ENCODE results near the gene TNFRSF18.

Gene TNFRSF18

DNA sequence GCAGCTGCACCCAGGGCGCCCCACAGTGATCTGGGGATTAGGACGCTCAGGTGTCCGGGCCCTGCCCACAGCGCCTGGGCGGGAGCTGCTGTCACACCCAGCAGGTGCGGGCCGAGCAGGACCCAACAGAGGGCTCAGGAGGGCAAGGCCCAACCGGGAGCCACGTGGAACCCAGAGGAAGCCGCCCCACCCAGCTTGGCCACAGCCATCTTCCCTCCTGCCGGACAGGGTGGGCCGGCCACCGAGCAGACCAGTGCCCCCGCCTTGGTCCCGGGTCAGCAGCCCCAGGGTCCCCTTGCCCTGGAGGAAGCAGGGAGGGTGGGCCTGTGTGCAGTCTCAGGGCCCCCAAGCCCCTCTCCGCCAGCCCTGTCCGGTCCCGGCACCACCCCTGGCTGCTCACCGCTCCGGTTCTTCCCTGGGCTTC lies 39.0 kb downstream of the TNFRSF18 start:
- Histone ChIP-seq H2AFZ (ENCODE audit: low read length) (no peak overlapping the region), H3K9ac (ENCODE audit: low read length) (no peak overlapping the region), H3K9me2 (replicated peaks; ENCODE audit: insufficient read depth, low read length) (no peaks in the 10 kb centered on the region), H3K27ac (ENCODE audit: low read length) (no peak overlapping the region), H3K36me3 (replicated peaks; ENCODE audit: insufficient read depth, low read length) (no peaks in the 10 kb centered on the region), H4K20me1 (ENCODE audit: insufficient read depth, low read length) (no peaks in the 10 kb centered on the region), H3K79me2 (ENCODE audit: low read length) (no peaks in the 10 kb centered on the region), H3K4me1 (ENCODE audit: low read length) (no peaks in the 10 kb centered on the region), H3K4me3 (ENCODE audit: low read length) (no peak overlapping the region), H3K27me3 (replicated peaks; ENCODE audit: insufficient read depth, low read length) (peaks cover 98% of the 10 kb centered on the region), H3K4me2 (ENCODE audit: low read depth, low read length) (no peak overlapping the region), H3K9me3 (replicated peaks; ENCODE audit: insufficient read depth, low read length) (no peaks in the 10 kb centered on the region), H3F3A (ENCODE audit: insufficient read depth, low read length) (no peaks in the 10 kb centered on the region)
- TF ChIP-seq EZH2 (optimal IDR thresholded peaks at IDR 0.05; ENCODE audit: low read depth, low read length) = no peak
- TF ChIP-seq, protein P1, sequence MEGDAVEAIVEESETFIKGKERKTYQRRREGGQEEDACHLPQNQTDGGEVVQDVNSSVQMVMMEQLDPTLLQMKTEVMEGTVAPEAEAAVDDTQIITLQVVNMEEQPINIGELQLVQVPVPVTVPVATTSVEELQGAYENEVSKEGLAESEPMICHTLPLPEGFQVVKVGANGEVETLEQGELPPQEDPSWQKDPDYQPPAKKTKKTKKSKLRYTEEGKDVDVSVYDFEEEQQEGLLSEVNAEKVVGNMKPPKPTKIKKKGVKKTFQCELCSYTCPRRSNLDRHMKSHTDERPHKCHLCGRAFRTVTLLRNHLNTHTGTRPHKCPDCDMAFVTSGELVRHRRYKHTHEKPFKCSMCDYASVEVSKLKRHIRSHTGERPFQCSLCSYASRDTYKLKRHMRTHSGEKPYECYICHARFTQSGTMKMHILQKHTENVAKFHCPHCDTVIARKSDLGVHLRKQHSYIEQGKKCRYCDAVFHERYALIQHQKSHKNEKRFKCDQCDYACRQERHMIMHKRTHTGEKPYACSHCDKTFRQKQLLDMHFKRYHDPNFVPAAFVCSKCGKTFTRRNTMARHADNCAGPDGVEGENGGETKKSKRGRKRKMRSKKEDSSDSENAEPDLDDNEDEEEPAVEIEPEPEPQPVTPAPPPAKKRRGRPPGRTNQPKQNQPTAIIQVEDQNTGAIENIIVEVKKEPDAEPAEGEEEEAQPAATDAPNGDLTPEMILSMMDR (IDR thresholded peaks at IDR 0.05; ENCODE audit: low read length) = no peak
- no peak for TF ChIP-seq EZH2phosphoT487 (IDR thresholded peaks at IDR 0.05; ENCODE audit: low read length)
- DNase-seq = no peak

DNA sequence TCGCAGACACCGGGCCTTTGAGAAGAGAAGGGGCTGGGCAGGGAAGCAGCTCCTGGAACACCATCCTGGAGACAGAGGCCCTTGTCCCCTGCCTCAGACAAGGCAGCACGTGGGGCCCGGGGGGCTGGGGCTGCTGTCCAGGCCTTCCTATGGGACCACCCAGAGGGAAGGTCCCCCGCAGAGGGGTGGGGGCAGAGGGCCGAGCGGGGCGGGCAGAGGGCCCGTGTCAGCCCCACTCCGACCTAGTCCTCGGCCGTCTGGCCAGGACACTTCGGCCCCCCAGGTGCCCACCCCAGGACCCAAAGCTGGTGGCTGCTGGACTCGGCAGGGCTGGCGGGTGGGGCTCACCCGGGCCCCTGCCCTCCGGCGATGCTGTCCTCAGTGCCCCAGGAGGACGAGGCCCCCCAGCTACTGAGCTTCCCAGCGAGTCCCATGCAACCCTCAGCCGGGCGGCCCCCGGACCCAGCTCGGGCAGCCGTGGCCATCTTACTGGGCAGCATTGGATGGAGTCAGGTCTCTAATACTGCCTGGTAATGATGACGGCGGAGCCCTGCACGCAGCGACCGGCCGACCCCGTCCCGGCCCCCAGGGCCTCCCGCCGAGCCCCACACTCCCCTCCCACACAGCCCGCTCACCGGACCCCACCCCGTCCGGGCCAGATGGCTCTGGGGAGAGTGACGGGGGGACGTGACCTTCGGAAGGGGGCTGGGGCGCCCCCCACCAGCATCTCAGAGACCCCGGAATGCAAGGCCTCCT lies 39.6 kb downstream of the TNFRSF18 start:
- Histone ChIP-seq H3K9ac (ENCODE audit: low read length) (no peak overlapping the region), H3K79me2 (ENCODE audit: low read length) (no peaks in the 10 kb centered on the region), H3K4me2 (ENCODE audit: low read depth, low read length) (no peak overlapping the region), H3K4me1 (ENCODE audit: low read length) (no peaks in the 10 kb centered on the region), H3F3A (ENCODE audit: insufficient read depth, low read length) (no peaks in the 10 kb centered on the region), H3K9me3 (replicated peaks; ENCODE audit: insufficient read depth, low read length) (no peaks in the 10 kb centered on the region), H3K36me3 (replicated peaks; ENCODE audit: insufficient read depth, low read length) (no peaks in the 10 kb centered on the region), H3K27me3 (replicated peaks; ENCODE audit: insufficient read depth, low read length) (peaks cover 98% of the 10 kb centered on the region), H2AFZ (ENCODE audit: low read length) (no peak overlapping the region), H3K4me3 (ENCODE audit: low read length) (no peak overlapping the region), H3K9me2 (replicated peaks; ENCODE audit: insufficient read depth, low read length) (no peaks in the 10 kb centered on the region), H3K27ac (ENCODE audit: low read length) (no peak overlapping the region), H4K20me1 (ENCODE audit: insufficient read depth, low read length) (no peaks in the 10 kb centered on the region)
- TF ChIP-seq, protein P1 (IDR thresholded peaks at IDR 0.05; ENCODE audit: low read length) = no peak
- TF ChIP-seq EZH2phosphoT487 (IDR thresholded peaks at IDR 0.05; ENCODE audit: low read length) (no peak), EZH2 (optimal IDR thresholded peaks at IDR 0.05; ENCODE audit: low read depth, low read length) (no peak)
- no peak for DNase-seq

DNA sequence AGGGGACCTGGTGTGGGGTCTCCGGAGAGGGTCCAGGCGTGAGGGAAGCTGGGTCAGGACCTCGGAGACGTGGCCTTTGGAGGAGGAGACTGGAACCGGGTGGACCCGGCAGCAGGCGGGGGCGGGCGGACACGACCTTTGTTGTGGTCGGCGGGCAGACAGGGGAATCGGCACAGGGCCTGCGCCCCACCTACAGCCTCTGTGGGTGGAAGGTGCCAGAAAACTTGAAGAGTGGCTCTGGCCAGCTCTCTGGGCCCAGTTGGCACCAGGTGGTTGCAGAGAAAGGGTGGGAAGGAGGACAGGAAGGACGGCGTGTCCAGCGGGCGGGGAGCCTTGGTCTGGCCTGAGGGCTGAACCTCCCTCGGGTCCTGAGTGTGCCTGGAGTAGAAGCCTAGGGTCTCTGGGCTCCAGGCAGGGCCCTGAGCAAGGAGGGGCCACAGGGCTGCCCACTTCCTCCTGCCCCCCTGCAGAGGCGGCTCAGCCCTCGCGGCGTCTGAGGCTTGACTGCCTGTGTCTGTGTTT lies 40.4 kb downstream of the TNFRSF18 start:
- Histone ChIP-seq H3K4me1 (ENCODE audit: low read length) (no peaks in the 10 kb centered on the region), H3K4me2 (ENCODE audit: low read depth, low read length) (no peak overlapping the region), H3K9ac (ENCODE audit: low read length) (no peak overlapping the region), H3K9me2 (replicated peaks; ENCODE audit: insufficient read depth, low read length) (no peaks in the 10 kb centered on the region), H3K4me3 (ENCODE audit: low read length) (no peak overlapping the region), H3K27me3 (replicated peaks; ENCODE audit: insufficient read depth, low read length) (peaks cover 98% of the 10 kb centered on the region), H3F3A (ENCODE audit: insufficient read depth, low read length) (no peaks in the 10 kb centered on the region), H2AFZ (ENCODE audit: low read length) (no peak overlapping the region), H3K9me3 (replicated peaks; ENCODE audit: insufficient read depth, low read length) (no peaks in the 10 kb centered on the region), H4K20me1 (ENCODE audit: insufficient read depth, low read length) (no peaks in the 10 kb centered on the region), H3K79me2 (ENCODE audit: low read length) (no peaks in the 10 kb centered on the region), H3K27ac (ENCODE audit: low read length) (no peak overlapping the region), H3K36me3 (replicated peaks; ENCODE audit: insufficient read depth, low read length) (no peaks in the 10 kb centered on the region)
- TF ChIP-seq, protein P1 (IDR thresholded peaks at IDR 0.05; ENCODE audit: low read length) = no peak
- no peak for TF ChIP-seq EZH2phosphoT487 (IDR thresholded peaks at IDR 0.05; ENCODE audit: low read length)
- no peak for TF ChIP-seq EZH2 (optimal IDR thresholded peaks at IDR 0.05; ENCODE audit: low read depth, low read length)
- DNase-seq = no peak
